Keratinocyte (primary cell): ENCODE data around the gene NTHL1. TPM values are rescaled to one million over a fixed set of nuclear protein-coding genes. Genes with fewer than 3 reads are reported as not detected.

Experiments
- DNase-seq: peaks from one replicate; pipeline ENCODE4 v3.0.0-alpha.2; 2011; ENCODE audit warnings: low read depth, missing footprints, low spot score
- FAIRE-seq: peaks from 2 replicates; lab custom pipeline; 2011; peaks lifted over from hg19 to GRCh38; lab: Jason Lieb, UNC
- H2AFZ ChIP-seq: 2 replicates; pipeline ENCODE4 v1.6.0; 2012; ENCODE audit warnings: low read length, control low read depth, inconsistent platforms; ENCODE audit not compliant: control insufficient read depth
- H3K27ac ChIP-seq: 2 replicates; pipeline ENCODE4 v1.5.1; 2011; ENCODE audit warnings: low read length; ENCODE audit not compliant: control insufficient read depth, insufficient read depth
- H3K27me3 ChIP-seq: 3 replicates; pipeline ENCODE4 v1.6.0; 2011; ENCODE audit warnings: low read length; ENCODE audit not compliant: control insufficient read depth, insufficient read depth; ENCODE audit errors: extremely low read depth
- H3K36me3 ChIP-seq, 2 experiments: 2 replicates in 1 of 2; 3 replicates in 1 of 2; pipeline ENCODE4 v1.5.1; 2011; ENCODE audit warnings: low read length in 2 of 2, mild to moderate bottlenecking in 1 of 2; ENCODE audit not compliant: control insufficient read depth in 2 of 2, insufficient read depth in 2 of 2; ENCODE audit errors: extremely low read depth in 1 of 2
- H3K4me1 ChIP-seq: 3 replicates; pipeline ENCODE4 v1.5.1; 2011; ENCODE audit warnings: low read length; ENCODE audit not compliant: control insufficient read depth, insufficient read depth; ENCODE audit errors: extremely low read depth
- H3K4me2 ChIP-seq: 3 replicates; pipeline ENCODE4 v1.6.0; 2011; ENCODE audit warnings: low read depth, low read length; ENCODE audit not compliant: control insufficient read depth, insufficient read depth; ENCODE audit errors: extremely low read depth
- H3K4me3 ChIP-seq, 3 experiments: fragments of 200-600 bp in 1 of 3; sonication (generic) in 1 of 3; 2 replicates in 2 of 3; 3 replicates in 1 of 3; pipeline ENCODE4 v1.5.1; 2011 to 2016; ENCODE audit warnings: low read length in 3 of 3, mild to moderate bottlenecking in 3 of 3, control low read depth in 2 of 3, inconsistent platforms in 1 of 3, low read depth in 1 of 3, mixed read lengths in 1 of 3, mixed run types in 1 of 3, moderate library complexity in 1 of 3; ENCODE audit not compliant: control insufficient read depth in 2 of 3, insufficient read depth in 2 of 3; ENCODE audit errors: extremely low read depth in 1 of 3
- H3K79me2 ChIP-seq: 2 replicates; pipeline ENCODE4 v1.6.0; 2012; ENCODE audit warnings: low read length; ENCODE audit not compliant: control insufficient read depth, insufficient read depth
- H3K9ac ChIP-seq: 3 replicates; pipeline ENCODE4 v1.6.0; 2011; ENCODE audit warnings: low read length; ENCODE audit not compliant: control insufficient read depth, insufficient read depth; ENCODE audit errors: extremely low read depth
- H3K9me1 ChIP-seq: 3 replicates; pipeline ENCODE4 v1.6.0; 2011; ENCODE audit warnings: low read length; ENCODE audit not compliant: control insufficient read depth, insufficient read depth; ENCODE audit errors: extremely low read depth
- H3K9me3 ChIP-seq: 2 replicates; pipeline ENCODE4 v1.5.1; 2012; ENCODE audit warnings: low read depth, low read length; ENCODE audit not compliant: control insufficient read depth
- H4K20me1 ChIP-seq: 3 replicates; pipeline ENCODE4 v1.6.0; 2011; ENCODE audit warnings: low read length; ENCODE audit not compliant: control insufficient read depth, insufficient read depth; ENCODE audit errors: extremely low read depth
- CTCF ChIP-seq, 3 experiments: IDR thresholded peaks in 1 of 3; conservative IDR thresholded peaks in 1 of 3; optimal IDR thresholded peaks in 1 of 3; 2 replicates in 2 of 3; 3 replicates in 1 of 3; pipeline versions ENCODE3 to v1.5.1; 2011; ENCODE audit warnings: low read length in 3 of 3, mild to moderate bottlenecking in 3 of 3, moderate library complexity in 2 of 3, control low read depth in 1 of 3, inconsistent platforms in 1 of 3; ENCODE audit not compliant: insufficient read depth in 2 of 3; ENCODE audit errors: extremely low read depth in 1 of 3
- EZH2 ChIP-seq: IDR thresholded peaks from one replicate; pipeline ENCODE4 v1.6.1; 2012; ENCODE audit warnings: inconsistent platforms, mild to moderate bottlenecking, low read length, moderate library complexity
- dilution Hi-C: fragments of 300-500 bp; cut with MboI; formaldehyde crosslinking; loops from one replicate; pipeline ENCODE4 v1.7.0; 2020; ENCODE audit warnings: low sequenced_read_pairs; ENCODE audit not compliant: extremely low pct_ligation_motif_present
- polyA plus RNA-seq, 5 experiments: library from polyadenylated mRNA; depleted of rRNA in 3 of 5; stranded (reverse) in 3 of 5; stranded (forward) in 1 of 5; unstranded in 1 of 5; fragments of >200 nt; gene quantifications; 1 replicate in 1 of 5; 2 replicates in 3 of 5; 3 replicates in 1 of 5; pipeline versions ENCODE4 v1.2.1 to v1.2.3, GENCODE V29; 2011 to 2012; ENCODE audit warnings: missing spikeins in 2 of 5, low read depth in 1 of 5, low replicate concordance in 1 of 5

The NTHL1 gene
- polyA plus RNA-seq, 1 donor (not counting 4 experiments of a cell fraction or from before 2014, with no cell fraction given): 8.5 TPM

DNA sequence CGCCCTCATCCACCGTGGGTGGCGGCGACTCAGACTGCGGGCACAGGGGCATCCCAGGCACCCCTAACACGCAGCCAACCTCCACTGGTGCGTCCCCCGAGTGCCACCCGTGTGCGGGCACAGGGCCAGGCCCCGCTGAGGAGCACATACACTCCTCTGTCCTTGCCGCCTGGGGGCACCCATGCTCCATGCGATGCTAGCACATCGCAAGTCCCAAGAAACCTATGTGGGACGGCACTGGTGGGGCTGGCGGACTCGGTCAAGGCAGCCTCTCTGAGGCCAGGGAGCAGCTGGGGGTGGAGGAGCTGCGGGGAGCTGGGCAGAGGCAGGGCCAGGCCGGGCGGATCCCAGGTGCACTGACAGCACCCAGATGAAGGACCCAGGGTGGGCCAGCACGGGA lies 42.0 kb downstream of the NTHL1 start:
- Histone ChIP-seq H3K9me3 (no peaks in the 10 kb centered on the region), H2AFZ (no peak overlapping the region), H3K9ac (no peak overlapping the region), H3K27me3 (no peaks in the 10 kb centered on the region), H3K4me3 (no peak overlapping the region), H3K79me2 (peaks cover 86% of the 10 kb centered on the region), H3K4me1 (peaks cover 35% of the 10 kb centered on the region), H3K36me3 (peaks cover 22 to 67% of the 10 kb centered on the region in 2 experiments), H4K20me1 (peaks cover 58% of the 10 kb centered on the region), H3K4me2 (no peak overlapping the region), H3K27ac (no peak overlapping the region), H3K9me1 (peaks cover under 1% of the 10 kb centered on the region)
- FAIRE-seq: no peak
- TF ChIP-seq CTCF (optimal IDR thresholded peaks at IDR 0.05 in 1 of 3, IDR thresholded peaks at IDR 0.05 in 1 of 3, conservative IDR thresholded peaks at IDR 0.05 in 1 of 3; ENCODE audit: extremely low read depth in 1 of 3, insufficient read depth in 2 of 3, low read length in 3 of 3): no peak
- TF ChIP-seq EZH2: no peak
- dilution Hi-C loops: no loop called here
- no peak for DNase-seq

DNA sequence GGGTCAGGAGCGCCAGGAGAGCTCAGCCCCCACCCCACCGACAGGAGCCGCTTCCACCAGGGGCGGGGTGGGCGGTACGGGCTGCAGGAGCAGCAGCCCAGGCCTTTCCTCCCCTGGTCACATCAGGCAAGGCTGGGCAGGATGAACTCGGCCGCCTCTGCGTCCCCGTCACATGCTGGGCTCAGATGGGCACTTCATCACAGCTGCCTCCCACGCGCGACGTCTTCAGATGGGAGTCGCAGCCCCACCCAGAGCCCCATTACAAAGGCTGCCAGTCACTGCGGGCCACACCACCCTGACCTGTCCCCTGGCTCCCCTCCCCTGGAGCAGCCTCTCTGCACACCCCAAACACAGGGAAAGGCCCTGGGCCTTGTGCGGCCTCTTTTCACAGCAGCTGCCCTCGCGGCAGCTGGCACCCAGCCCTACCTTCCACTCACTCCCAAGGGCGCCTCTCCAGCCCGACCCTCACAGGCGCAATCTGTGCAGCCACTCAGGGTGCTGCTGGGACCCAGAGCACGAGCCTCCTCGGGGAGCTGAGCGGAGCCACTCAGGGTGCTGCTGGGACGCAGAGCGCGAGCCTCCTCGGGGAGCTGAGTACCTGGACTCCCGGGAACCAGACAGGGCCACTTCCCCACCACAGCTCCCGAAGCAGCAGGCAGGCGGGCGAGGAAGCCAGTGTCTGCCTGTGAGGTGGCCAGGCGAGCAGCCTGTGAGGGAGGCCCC lies 42.7 kb downstream of the NTHL1 start:
- no peak overlapping the region for H3K27ac ChIP-seq
- no peaks in the 10 kb centered on the region for H3K27me3 ChIP-seq
- no peak overlapping the region for H3K9ac ChIP-seq
- H2AFZ ChIP-seq: no peak overlapping the region
- H3K4me1 ChIP-seq: peaks cover 29% of the 10 kb centered on the region
- DNase-seq (no peak), FAIRE-seq (no peak)
- H3K4me3 ChIP-seq: no peak overlapping the region
- H3K36me3 ChIP-seq: peaks cover 24 to 74% of the 10 kb centered on the region in 2 experiments
- H3K79me2 ChIP-seq: peaks cover 80% of the 10 kb centered on the region
- H3K9me1 ChIP-seq: no peaks in the 10 kb centered on the region
- H4K20me1 ChIP-seq: peaks cover 58% of the 10 kb centered on the region
- no peak overlapping the region for H3K4me2 ChIP-seq
- dilution Hi-C loops: no loop called here
- H3K9me3 ChIP-seq: no peaks in the 10 kb centered on the region
- TF ChIP-seq CTCF (optimal IDR thresholded peaks at IDR 0.05 in 1 of 3, IDR thresholded peaks at IDR 0.05 in 1 of 3, conservative IDR thresholded peaks at IDR 0.05 in 1 of 3; ENCODE audit: extremely low read depth in 1 of 3, insufficient read depth in 2 of 3, low read length in 3 of 3) (no peak), EZH2 (no peak)
